Neural progenitor cell (in vitro differentiated cells): ENCODE measurements around the gene AMMECR1L. TPM values are rescaled to one million over a fixed set of nuclear protein-coding genes. Genes with fewer than 3 reads are reported as not detected.
"Not testable (repeated sequence)": the region's sequence is repeated elsewhere in the genome, so short reads cannot be mapped to it uniquely, and the experiment has no call there.

Experiments used
- DNase-seq: peaks from one replicate; pipeline ENCODE4 v3.0.0-alpha.2; 2016; ENCODE audit warnings: low spot score
- H2AFZ ChIP-seq: fragments of 200-600 bp; sonication (generic); replicated peaks from 2 replicates; pipeline ENCODE4 v1.6.1; 2016; ENCODE audit warnings: antibody characterized with exemption
- H3F3A ChIP-seq: fragments of 200-600 bp; sonication (generic); 2 replicates; pipeline ENCODE4 v1.6.1; 2016; ENCODE audit warnings: antibody characterized with exemption, low read depth
- H3K27ac ChIP-seq: fragments of 200-600 bp; sonication (generic); 2 replicates; pipeline ENCODE4 v1.5.1; 2016; ENCODE audit warnings: mild to moderate bottlenecking
- H3K27me3 ChIP-seq: fragments of 200-600 bp; sonication (generic); 2 replicates; pipeline ENCODE4 v1.6.1; 2016; ENCODE audit warnings: mild to moderate bottlenecking, moderate library complexity
- H3K36me3 ChIP-seq: fragments of 200-600 bp; sonication (generic); 2 replicates; pipeline ENCODE4 v1.5.1; 2016
- H3K4me1 ChIP-seq: fragments of 200-600 bp; sonication (generic); 2 replicates; pipeline ENCODE4 v1.6.1; 2016; ENCODE audit warnings: mixed run types
- H3K4me2 ChIP-seq: fragments of 200-600 bp; sonication (generic); 2 replicates; pipeline ENCODE4 v1.6.1; 2016
- H3K4me3 ChIP-seq: fragments of 200-600 bp; sonication (generic); 2 replicates; pipeline ENCODE4 v1.5.1; 2016
- H3K79me2 ChIP-seq: fragments of 200-600 bp; sonication (generic); 2 replicates; pipeline ENCODE4 v1.6.1; 2016; ENCODE audit warnings: low read depth
- H3K9ac ChIP-seq: fragments of 200-600 bp; sonication (generic); 2 replicates; pipeline ENCODE4 v1.6.1; 2016
- H3K9me3 ChIP-seq: fragments of 200-600 bp; sonication (generic); 2 replicates; pipeline ENCODE4 v1.5.1; 2016; ENCODE audit warnings: low read depth
- H4K20me1 ChIP-seq: fragments of 200-600 bp; sonication (generic); 2 replicates; pipeline ENCODE4 v1.6.1; 2016; ENCODE audit warnings: low read depth
- H3K27ac Mint-ChIP-seq: 3 replicates; pipeline ENCODE4 v1.8.0; 2021; ENCODE audit warnings: mixed read lengths
- H3K27me3 Mint-ChIP-seq: 2 replicates; pipeline ENCODE4 v1.8.0; 2022; ENCODE audit warnings: low read depth, mild to moderate bottlenecking, inconsistent platforms, moderate library complexity, mixed read lengths; ENCODE audit not compliant: insufficient read depth
- H3K36me3 Mint-ChIP-seq: 3 replicates; pipeline ENCODE4 v1.8.0; 2021; ENCODE audit warnings: mixed read lengths
- H3K4me1 Mint-ChIP-seq: 3 replicates; pipeline ENCODE4 v1.8.0; 2021; ENCODE audit warnings: mixed read lengths
- H3K4me3 Mint-ChIP-seq: 3 replicates; pipeline ENCODE4 v1.8.0; 2021; ENCODE audit warnings: mild to moderate bottlenecking, moderate library complexity, mixed read lengths
- H3K9me3 Mint-ChIP-seq: 3 replicates; pipeline ENCODE4 v1.8.0; 2020; ENCODE audit warnings: mixed read lengths
- CTCF ChIP-seq: fragments of 200-600 bp; sonication (generic); IDR thresholded peaks from 2 replicates; pipeline ENCODE4 v1.5.1; 2017; ENCODE audit warnings: antibody characterized with exemption, mild to moderate bottlenecking
- EZH2 ChIP-seq: fragments of 200-600 bp; sonication (generic); IDR thresholded peaks from 2 replicates; pipeline ENCODE4 v1.6.1; 2017; ENCODE audit warnings: antibody characterized with exemption, mild to moderate bottlenecking, moderate library complexity
- EZH2phosphoT487 ChIP-seq: fragments of 200-600 bp; sonication (generic); IDR thresholded peaks from 2 replicates; pipeline ENCODE4 v1.6.1; 2017; ENCODE audit warnings: antibody characterized with exemption
- total RNA-seq: library from RNA; depleted of rRNA; stranded (reverse); fragments of >200 nt; gene quantifications from 2 replicates; pipeline ENCODE4 v1.2.3, GENCODE V29; 2015; ENCODE audit warnings: low replicate concordance

AMMECR1L gene
- total RNA-seq, 1 donor from 2014 or later, result 21.0 TPM

- Histone ChIP-seq H3K79me2 (no peaks in the 10 kb centered on the region), H3K4me3 (no peak overlapping the region), H3K4me2 (no peak overlapping the region), H3K4me1 (no peaks in the 10 kb centered on the region), H3K27ac (no peak overlapping the region), H2AFZ (no peak overlapping the region), H3F3A (no peaks in the 10 kb centered on the region), H3K27me3 (peaks cover under 1% of the 10 kb centered on the region), H3K9me3 (no peaks in the 10 kb centered on the region), H3K36me3 (no peaks in the 10 kb centered on the region), H3K9ac (no peak overlapping the region), H4K20me1 (no peaks in the 10 kb centered on the region)
- H3K4me3 Mint-ChIP-seq, result no peak overlapping the region
- no peaks in the 10 kb centered on the region for H3K9me3 Mint-ChIP-seq
- no peak overlapping the region for H3K27ac Mint-ChIP-seq
- no peaks in the 10 kb centered on the region for H3K4me1 Mint-ChIP-seq
- TF ChIP-seq CTCF, result no peak
- no peak for TF ChIP-seq EZH2
- no peak for TF ChIP-seq EZH2phosphoT487
- peaks cover 7% of the 10 kb centered on the region for H3K27me3 Mint-ChIP-seq
- H3K36me3 Mint-ChIP-seq, result no peaks in the 10 kb centered on the region
- no peak for DNase-seq
These were observed 26.0 kb upstream of the AMMECR1L start for GRCh38 chr2:127911737-127912136.

- H3K9ac ChIP-seq, result no peak overlapping the region
- Mint-ChIP-seq H3K9me3 (no peaks in the 10 kb centered on the region), H3K4me3 (no peak overlapping the region), H3K27me3 (peaks cover 7% of the 10 kb centered on the region), H3K4me1 (no peaks in the 10 kb centered on the region), H3K27ac (no peak overlapping the region), H3K36me3 (no peaks in the 10 kb centered on the region)
- no peak overlapping the region for H3K4me2 ChIP-seq
- H3K9me3 ChIP-seq, result no peaks in the 10 kb centered on the region
- DNase-seq, result no peak
- H3K4me1 ChIP-seq, result no peaks in the 10 kb centered on the region
- no peaks in the 10 kb centered on the region for H3K36me3 ChIP-seq
- peaks cover 7% of the 10 kb centered on the region for H3K27me3 ChIP-seq
- no peaks in the 10 kb centered on the region for H3K79me2 ChIP-seq
- no peak overlapping the region for H2AFZ ChIP-seq
- H3K27ac ChIP-seq, result no peak overlapping the region
- H4K20me1 ChIP-seq, result no peaks in the 10 kb centered on the region
- H3K4me3 ChIP-seq, result no peak overlapping the region
- no peaks in the 10 kb centered on the region for H3F3A ChIP-seq
- TF ChIP-seq CTCF, result no peak
- TF ChIP-seq EZH2phosphoT487, result no peak
- TF ChIP-seq EZH2, result no peak
These were observed 24.7 kb upstream of the AMMECR1L start for GRCh38 chr2:127910415-127910814.

GRCh38 chr2:127909019-127909418 is 23.3 kb upstream of the AMMECR1L start:
- H3K9ac ChIP-seq, result no peak overlapping the region
- H3K36me3 ChIP-seq, result no peaks in the 10 kb centered on the region
- no peak overlapping the region for H3K27ac Mint-ChIP-seq
- H3K4me1 ChIP-seq, result no peaks in the 10 kb centered on the region
- H3K4me3 Mint-ChIP-seq, result no peak overlapping the region
- H3K9me3 Mint-ChIP-seq, result no peaks in the 10 kb centered on the region
- H3K27me3 Mint-ChIP-seq, result peaks cover 3% of the 10 kb centered on the region
- H3K27me3 ChIP-seq, result peaks cover 7% of the 10 kb centered on the region
- TF ChIP-seq EZH2 (no peak), CTCF (no peak), EZH2phosphoT487 (no peak)
- no peaks in the 10 kb centered on the region for H3K9me3 ChIP-seq
- H4K20me1 ChIP-seq, result no peaks in the 10 kb centered on the region
- H3F3A ChIP-seq, result no peaks in the 10 kb centered on the region
- H2AFZ ChIP-seq, result no peak overlapping the region
- no peak overlapping the region for H3K27ac ChIP-seq
- H3K36me3 Mint-ChIP-seq, result no peaks in the 10 kb centered on the region
- H3K79me2 ChIP-seq, result no peaks in the 10 kb centered on the region
- H3K4me3 ChIP-seq, result no peak overlapping the region
- no peak overlapping the region for H3K4me2 ChIP-seq
- no peaks in the 10 kb centered on the region for H3K4me1 Mint-ChIP-seq
- DNase-seq, result no peak

GRCh38 chr2:127907733-127908400 is 22.1 kb upstream of the AMMECR1L start:
- not testable (repeated sequence) for H3K27me3 Mint-ChIP-seq, H3K36me3 ChIP-seq, H3K9ac ChIP-seq, H3K4me2 ChIP-seq, H3K4me1 ChIP-seq, H3K4me3 Mint-ChIP-seq, H2AFZ ChIP-seq, H3K9me3 ChIP-seq, H3K36me3 Mint-ChIP-seq, H3K27me3 ChIP-seq, DNase-seq, H3K4me3 ChIP-seq, H3K27ac ChIP-seq, H3K79me2 ChIP-seq, H4K20me1 ChIP-seq, H3K4me1 Mint-ChIP-seq, H3F3A ChIP-seq, H3K9me3 Mint-ChIP-seq
- peak overlapping the region; percentile 42 for H3K27ac Mint-ChIP-seq
